IMR-90 (cell line): ENCODE measurements around the gene EPS15.

Experiments
- BHLHE40 ChIP-seq: fragments of 150-350 bp; IDR thresholded peaks from 2 replicates; pipeline ENCODE4 v1.6.1; 2016; ENCODE audit warnings: mild to moderate bottlenecking, low read depth, low read length
- MAFK ChIP-seq: IDR thresholded peaks from 2 replicates; pipeline ENCODE4 v1.6.1; 2012; ENCODE audit warnings: low read depth, low read length, improper control_type of control experiment
- POLR2A ChIP-seq: IDR thresholded peaks from 2 replicates; pipeline ENCODE4 v1.6.1; 2012; ENCODE audit warnings: mild to moderate bottlenecking, low read depth, low read length
- RFX5 ChIP-seq: IDR thresholded peaks from 2 replicates; pipeline ENCODE4 v1.8.0; 2012; ENCODE audit warnings: low read depth, mild to moderate bottlenecking, low read length, moderate library complexity
- TF ChIP-seq, protein P1 (sequence below): conservative IDR thresholded peaks from 2 replicates; pipeline ENCODE4 v1.5.1; 2012; ENCODE audit warnings: mild to moderate bottlenecking, low read depth, low read length, improper control_type of control experiment
- TF ChIP-seq, protein P2 (sequence below): fragments of 150-350 bp; IDR thresholded peaks from 2 replicates; pipeline ENCODE4 v1.6.1; 2017; ENCODE audit warnings: mild to moderate bottlenecking, antibody characterized with exemption, low read length, low read depth

DNA sequence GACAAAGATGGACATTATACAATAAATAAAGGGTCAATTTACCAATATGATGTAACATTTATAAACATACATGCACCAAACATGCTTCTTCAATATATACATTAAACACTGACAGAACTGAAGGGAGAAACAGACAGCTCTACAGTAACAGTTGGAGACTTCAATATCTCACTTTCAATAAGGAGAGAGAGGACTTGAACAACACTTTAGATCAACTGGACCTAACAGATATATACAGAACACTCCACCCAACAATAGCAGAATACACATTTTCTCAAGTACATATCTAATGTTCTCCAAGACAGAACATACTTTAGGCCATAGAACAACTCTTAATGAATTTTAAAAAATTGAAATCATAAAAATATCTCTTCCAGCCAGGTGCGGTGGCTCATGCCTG, 138.1 kb downstream of the EPS15 start:
- TF ChIP-seq, protein P1, sequence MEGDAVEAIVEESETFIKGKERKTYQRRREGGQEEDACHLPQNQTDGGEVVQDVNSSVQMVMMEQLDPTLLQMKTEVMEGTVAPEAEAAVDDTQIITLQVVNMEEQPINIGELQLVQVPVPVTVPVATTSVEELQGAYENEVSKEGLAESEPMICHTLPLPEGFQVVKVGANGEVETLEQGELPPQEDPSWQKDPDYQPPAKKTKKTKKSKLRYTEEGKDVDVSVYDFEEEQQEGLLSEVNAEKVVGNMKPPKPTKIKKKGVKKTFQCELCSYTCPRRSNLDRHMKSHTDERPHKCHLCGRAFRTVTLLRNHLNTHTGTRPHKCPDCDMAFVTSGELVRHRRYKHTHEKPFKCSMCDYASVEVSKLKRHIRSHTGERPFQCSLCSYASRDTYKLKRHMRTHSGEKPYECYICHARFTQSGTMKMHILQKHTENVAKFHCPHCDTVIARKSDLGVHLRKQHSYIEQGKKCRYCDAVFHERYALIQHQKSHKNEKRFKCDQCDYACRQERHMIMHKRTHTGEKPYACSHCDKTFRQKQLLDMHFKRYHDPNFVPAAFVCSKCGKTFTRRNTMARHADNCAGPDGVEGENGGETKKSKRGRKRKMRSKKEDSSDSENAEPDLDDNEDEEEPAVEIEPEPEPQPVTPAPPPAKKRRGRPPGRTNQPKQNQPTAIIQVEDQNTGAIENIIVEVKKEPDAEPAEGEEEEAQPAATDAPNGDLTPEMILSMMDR, result no peak
- TF ChIP-seq RFX5 (no peak), POLR2A (no peak), MAFK (no peak), BHLHE40 (no peak)
- TF ChIP-seq, protein P2, sequence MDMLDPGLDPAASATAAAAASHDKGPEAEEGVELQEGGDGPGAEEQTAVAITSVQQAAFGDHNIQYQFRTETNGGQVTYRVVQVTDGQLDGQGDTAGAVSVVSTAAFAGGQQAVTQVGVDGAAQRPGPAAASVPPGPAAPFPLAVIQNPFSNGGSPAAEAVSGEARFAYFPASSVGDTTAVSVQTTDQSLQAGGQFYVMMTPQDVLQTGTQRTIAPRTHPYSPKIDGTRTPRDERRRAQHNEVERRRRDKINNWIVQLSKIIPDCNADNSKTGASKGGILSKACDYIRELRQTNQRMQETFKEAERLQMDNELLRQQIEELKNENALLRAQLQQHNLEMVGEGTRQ, result no peak
